Measurements from ENCODE around the gene IL36B. TPM values are rescaled to one million over a fixed set of nuclear protein-coding genes. Genes with fewer than 3 reads are reported as not detected.

The IL36B gene
- total RNA-seq, 2 donors from 2014 or later, result not detected

GRCh38 chr2:113078350-113078839 is 25.7 kb upstream of the IL36B start:
- intact Hi-C loops (cut with DNase I, micrococcal nuclease), result no loop called here
- peak; percentile 50 for ATAC-seq
- no peak for DNase-seq

- intact Hi-C loops (cut with DNase I, micrococcal nuclease), result no loop called here
- DNase-seq (no peak), ATAC-seq (no peak)
These were observed 25.3 kb upstream of the IL36B start for GRCh38 chr2:113077921-113078320.

- intact Hi-C loops (cut with DNase I, micrococcal nuclease), result no loop called here
- peak; percentile 37 for ATAC-seq
- DNase-seq, result no peak
These were observed 24.4 kb upstream of the IL36B start for GRCh38 chr2:113076954-113077669.

- ATAC-seq, result peak; percentile 65
- DNase-seq, result no peak
- intact Hi-C loops (cut with DNase I, micrococcal nuclease), result no loop called here
These were observed 22.9 kb upstream of the IL36B start for GRCh38 chr2:113075600-113075999.

GRCh38 chr2:113075030-113075429 is 22.4 kb upstream of the IL36B start:
- DNase-seq (no peak), ATAC-seq (peak; percentile 20)
- intact Hi-C loops (cut with DNase I, micrococcal nuclease), result no loop called here

- intact Hi-C loops (cut with DNase I, micrococcal nuclease), result no loop called here
- ATAC-seq (peak; percentile 32), DNase-seq (no peak)
These were observed 20.7 kb upstream of the IL36B start for GRCh38 chr2:113073325-113073834.

GRCh38 chr2:113072584-113072983 is 19.9 kb upstream of the IL36B start:
- DNase-seq (no peak), ATAC-seq (no peak)
- intact Hi-C loops (cut with DNase I, micrococcal nuclease), result no loop called here

- DNase-seq (no peak), ATAC-seq (no peak)
- intact Hi-C loops (cut with DNase I, micrococcal nuclease), result no loop called here
These were observed 17.9 kb upstream of the IL36B start for GRCh38 chr2:113070606-113070975.

GRCh38 chr2:113069676-113070605 is 17.3 kb upstream of the IL36B start:
- ATAC-seq (no peak), DNase-seq (no peak)
- intact Hi-C loops (cut with DNase I, micrococcal nuclease), result no loop called here

- ATAC-seq (no peak), DNase-seq (no peak)
- intact Hi-C loops (cut with DNase I, micrococcal nuclease), result no loop called here
These were observed 16.2 kb upstream of the IL36B start for GRCh38 chr2:113068706-113069485.

- intact Hi-C loops (cut with DNase I, micrococcal nuclease), result no loop called here
- ATAC-seq (no peak), DNase-seq (no peak)
These were observed 15.6 kb upstream of the IL36B start for GRCh38 chr2:113068249-113068648.

- no peak for DNase-seq
- intact Hi-C loops (cut with DNase I, micrococcal nuclease), result no loop called here
- ATAC-seq, result no peak
These were observed 15.0 kb upstream of the IL36B start, which contains the start of gene IL1F10 for GRCh38 chr2:113067681-113068080. TSS of gene IL1F10 (plus strand) at chr2:113067970. CDS start at chr2:113072739, 4,769 bp downstream.

- no peak for DNase-seq
- no peak for ATAC-seq
- intact Hi-C loops (cut with DNase I, micrococcal nuclease), result no loop called here
These were observed 12.2 kb upstream of the IL36B start for GRCh38 chr2:113064898-113065297.

GRCh38 chr2:113064281-113064680 is 11.6 kb upstream of the IL36B start:
- no peak for DNase-seq
- intact Hi-C loops (cut with DNase I, micrococcal nuclease), result no loop called here
- no peak for ATAC-seq

- DNase-seq (no peak), ATAC-seq (no peak)
- intact Hi-C loops (cut with DNase I, micrococcal nuclease), result no loop called here
These were observed 9.5 kb upstream of the IL36B start for GRCh38 chr2:113061896-113062770.

- intact Hi-C loops (cut with DNase I, micrococcal nuclease), result no loop called here
- DNase-seq (no peak), ATAC-seq (no peak)
These were observed 8.6 kb upstream of the IL36B start for GRCh38 chr2:113061241-113061640.

GRCh38 chr2:113060796-113061195 is 8.1 kb upstream of the IL36B start:
- DNase-seq (no peak), ATAC-seq (no peak)
- intact Hi-C loops (cut with DNase I, micrococcal nuclease), result no loop called here

GRCh38 chr2:113060396-113060795 is 7.7 kb upstream of the IL36B start:
- no peak for DNase-seq
- ATAC-seq, result no peak
- intact Hi-C loops (cut with DNase I, micrococcal nuclease), result no loop called here
